NOMO-1 treated with DMSO at 0.1 percent for 48 hours (cell line): ENCODE data around the gene FYCO1.

ENCODE experiments used
- DNase-seq: peaks from one replicate; lab custom pipeline; 2025; ENCODE audit not compliant: unreplicated experiment; lab: John Stamatoyannopoulos, UW

The FYCO1 gene

GRCh38 chr3:45984331-45985312 is 11.0 kb downstream of the FYCO1 start:
- no peak for DNase-seq

- no peak for DNase-seq
Observed at GRCh38 chr3:45983770-45984169, 11.9 kb downstream of the FYCO1 start.

GRCh38 chr3:45981346-45982074 is 14.1 kb downstream of the FYCO1 start:
- DNase-seq, result no peak

DNA sequence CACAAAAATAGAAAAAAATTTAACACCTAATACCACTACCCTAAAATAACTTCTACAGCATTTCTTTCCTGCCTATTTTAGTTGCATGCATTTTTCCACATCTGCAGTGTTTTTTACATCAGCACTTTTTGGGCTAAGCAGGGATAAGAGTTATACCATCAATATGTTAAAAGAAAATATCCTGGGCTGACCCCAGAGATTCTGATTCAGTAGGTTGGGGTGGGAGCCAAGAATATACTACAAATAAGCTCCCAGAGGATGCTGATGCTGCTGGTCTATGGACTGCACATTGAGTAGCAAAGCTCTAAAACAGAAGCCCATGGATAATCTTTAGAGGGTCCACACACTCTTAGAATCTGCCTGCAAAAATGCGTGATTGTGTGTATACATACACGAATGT is 14.8 kb downstream of the FYCO1 start:
- DNase-seq, result no peak

GRCh38 chr3:45980229-45980813 is 15.3 kb downstream of the FYCO1 start:
- no peak for DNase-seq

DNA sequence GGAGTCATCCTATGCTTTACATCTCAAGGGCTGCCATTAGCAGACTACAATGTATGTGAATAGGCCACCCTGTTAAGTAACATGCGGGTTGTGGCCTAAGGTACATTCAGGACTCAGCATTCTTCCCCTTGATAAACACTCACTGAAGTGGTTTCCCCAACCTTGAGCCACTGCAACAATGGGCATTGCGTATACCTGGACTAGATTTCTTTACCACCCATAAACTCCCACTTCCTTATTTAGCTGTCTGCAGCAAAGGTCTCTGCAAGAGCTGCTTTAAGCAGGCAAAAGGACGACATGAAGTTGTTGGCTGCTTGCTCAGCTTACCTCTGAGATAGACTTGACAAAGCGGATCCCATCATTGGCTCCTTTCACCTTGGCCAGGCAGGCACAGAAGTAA is 16.2 kb downstream of the FYCO1 start:
- peak; percentile 86 for DNase-seq

DNA sequence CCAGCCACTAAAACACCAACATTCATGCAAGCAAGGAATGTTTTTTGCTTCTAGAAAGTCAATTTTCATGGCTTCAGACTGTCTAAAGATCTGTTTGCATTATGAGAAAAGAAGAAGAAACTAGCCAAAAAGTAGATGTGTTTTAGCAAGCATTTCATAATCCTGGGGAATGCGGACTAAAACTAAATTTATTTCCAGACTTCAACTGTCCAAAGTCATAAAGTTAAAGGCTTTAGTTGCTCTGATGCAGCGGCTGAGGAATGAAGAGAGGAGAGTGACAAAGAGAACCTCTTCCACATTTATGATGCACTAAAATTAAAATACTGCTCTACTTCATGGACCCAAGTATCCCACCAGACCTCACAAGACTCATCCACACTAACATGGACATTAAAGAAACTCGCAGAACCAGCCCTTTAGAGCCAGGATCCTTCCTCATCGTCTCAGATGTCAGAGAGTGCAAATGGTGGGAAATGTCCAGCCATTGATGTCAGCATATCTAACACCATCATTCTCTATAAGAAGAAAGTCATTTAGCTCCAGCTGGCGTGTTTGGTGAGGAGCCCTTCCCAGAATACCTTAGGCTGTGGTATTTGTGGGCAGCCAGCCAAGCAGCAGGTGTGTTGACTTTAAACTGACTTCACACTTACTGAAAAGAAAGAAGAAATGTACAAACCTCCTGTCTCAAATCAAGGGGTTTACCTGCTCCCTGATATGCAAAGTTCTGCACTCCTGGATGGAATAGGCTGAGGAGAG is 17.4 kb downstream of the FYCO1 start:
- DNase-seq, result no peak

GRCh38 chr3:45976191-45977091 is 19.2 kb downstream of the FYCO1 start:
- DNase-seq, result no peak

DNA sequence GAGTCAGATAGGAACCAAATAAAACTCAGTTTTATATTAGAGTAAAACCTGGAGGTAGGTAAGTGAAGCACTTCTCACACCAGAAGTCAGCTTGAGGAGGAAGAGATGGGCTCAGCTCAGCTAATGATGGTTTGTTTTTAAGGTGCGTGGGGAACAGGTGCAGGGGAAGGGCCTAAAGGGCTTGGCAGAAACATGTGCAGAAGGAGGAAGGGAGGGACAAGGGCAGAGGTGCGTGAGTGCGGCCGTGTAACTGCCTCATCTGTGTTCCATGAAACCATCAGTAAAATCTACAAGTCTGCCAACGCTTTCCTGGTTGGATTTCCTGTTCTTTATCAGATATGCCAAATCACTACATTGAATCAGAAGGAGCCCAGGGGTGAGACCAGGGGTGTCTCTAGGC is 19.9 kb downstream of the FYCO1 start:
- DNase-seq, result no peak

DNA sequence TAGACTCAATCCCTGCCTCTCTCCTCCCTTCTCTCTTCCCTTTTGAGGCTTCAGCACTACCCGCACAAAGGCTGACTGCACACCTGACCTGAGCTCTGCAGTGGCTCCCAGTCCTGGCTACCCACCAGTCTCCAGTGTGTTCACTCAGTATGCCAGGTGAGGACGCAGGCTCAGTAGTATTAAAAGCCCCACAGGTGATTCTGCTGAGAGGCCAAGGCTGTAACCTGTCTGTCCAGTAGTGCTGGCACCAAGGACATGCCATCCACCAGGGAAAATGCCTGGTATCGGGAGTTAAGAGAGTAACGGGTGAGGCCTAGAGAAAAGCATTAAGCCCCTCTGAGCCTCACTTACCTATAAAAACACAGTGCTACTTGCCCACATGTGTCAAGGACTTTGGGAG is 20.9 kb downstream of the FYCO1 start:
- DNase-seq, result no peak

DNA sequence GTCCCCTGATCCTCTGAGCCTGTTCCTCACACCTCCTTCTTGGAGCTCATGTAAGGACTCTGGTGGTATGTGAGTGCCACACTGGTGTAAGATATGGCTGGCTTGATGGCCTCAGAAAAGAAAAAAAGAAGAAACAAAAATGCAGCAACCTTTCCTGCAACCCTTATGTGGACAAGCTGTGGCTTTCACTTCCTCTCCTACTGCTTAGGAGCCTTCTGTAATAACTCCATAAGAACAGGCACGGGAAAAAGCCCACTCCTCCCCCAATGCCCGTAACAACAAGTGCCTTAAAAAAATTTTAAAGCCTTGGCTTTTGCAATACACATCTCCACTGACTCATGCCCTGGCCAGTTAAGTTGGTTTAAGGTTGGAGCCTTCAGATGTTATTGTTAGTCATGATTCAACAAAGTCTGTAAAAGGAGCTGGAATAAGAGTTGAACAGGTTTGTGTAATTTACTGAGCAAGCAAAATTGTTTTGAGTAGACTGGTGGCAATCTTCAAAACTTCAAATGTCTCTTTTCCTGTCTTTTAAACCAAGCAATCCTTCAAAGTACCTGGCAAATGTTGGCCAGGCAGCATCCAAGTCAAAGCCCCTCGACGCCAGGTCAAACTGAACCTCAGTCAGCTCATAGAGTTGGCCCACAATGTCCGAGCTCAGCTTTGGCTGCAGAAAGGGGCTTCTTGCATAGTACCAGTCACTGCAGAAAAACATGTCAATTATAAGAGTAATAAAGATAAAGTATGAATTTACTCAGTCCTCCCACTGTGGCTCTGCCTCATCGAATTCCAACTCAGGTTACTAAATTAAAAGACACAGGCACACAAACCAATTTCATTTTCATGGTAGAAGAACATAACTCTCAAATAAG is 22.9 kb downstream of the FYCO1 start:
- peak; percentile 99 for DNase-seq

GRCh38 chr3:45969953-45970352 is 25.7 kb downstream of the FYCO1 start:
- DNase-seq, result no peak

- DNase-seq, result no peak
Observed at GRCh38 chr3:45969116-45969515, 26.5 kb downstream of the FYCO1 start.

DNA sequence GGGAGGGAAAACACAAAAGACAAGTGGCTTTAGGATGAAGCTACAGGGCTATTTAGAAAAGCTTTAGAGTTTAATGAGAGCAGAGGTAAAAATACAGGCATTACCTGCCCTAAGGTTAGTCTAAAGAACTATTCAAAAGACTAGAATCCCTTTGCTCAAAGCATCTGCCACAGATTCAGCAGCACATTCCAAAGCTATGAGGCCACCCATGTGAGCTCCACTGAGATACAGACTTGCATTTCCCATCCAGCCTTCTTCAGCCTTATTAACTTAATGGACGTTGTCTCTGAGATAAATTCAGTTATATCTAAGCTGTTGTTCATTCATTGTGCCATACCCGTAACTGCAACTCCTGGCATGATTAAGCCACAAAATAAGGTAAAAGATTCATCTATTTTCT is 26.9 kb downstream of the FYCO1 start:
- DNase-seq, result no peak

GRCh38 chr3:45968149-45968548 is 27.5 kb downstream of the FYCO1 start:
- DNase-seq, result no peak

DNA sequence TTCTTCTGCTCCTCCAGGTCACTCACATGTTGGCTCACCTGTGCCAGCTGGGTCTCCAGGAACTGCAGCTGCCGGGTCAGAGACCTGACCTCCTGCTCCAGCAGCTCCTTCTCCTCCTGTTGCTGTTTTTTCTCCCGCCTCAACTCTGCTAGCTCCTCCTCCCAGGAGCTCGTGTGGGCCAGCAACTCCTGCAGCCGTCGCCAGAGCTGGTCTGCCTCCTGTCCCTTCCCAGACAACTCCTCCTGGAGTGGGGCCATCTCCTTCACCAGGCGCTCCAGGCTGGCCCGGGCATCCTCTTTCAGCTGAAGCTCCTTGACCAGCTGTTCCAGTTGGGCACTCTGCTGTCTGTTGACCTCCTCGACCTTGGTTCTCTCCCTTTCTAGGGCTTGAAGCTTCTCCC is 27.9 kb downstream of the FYCO1 start:
- DNase-seq, result no peak

DNA sequence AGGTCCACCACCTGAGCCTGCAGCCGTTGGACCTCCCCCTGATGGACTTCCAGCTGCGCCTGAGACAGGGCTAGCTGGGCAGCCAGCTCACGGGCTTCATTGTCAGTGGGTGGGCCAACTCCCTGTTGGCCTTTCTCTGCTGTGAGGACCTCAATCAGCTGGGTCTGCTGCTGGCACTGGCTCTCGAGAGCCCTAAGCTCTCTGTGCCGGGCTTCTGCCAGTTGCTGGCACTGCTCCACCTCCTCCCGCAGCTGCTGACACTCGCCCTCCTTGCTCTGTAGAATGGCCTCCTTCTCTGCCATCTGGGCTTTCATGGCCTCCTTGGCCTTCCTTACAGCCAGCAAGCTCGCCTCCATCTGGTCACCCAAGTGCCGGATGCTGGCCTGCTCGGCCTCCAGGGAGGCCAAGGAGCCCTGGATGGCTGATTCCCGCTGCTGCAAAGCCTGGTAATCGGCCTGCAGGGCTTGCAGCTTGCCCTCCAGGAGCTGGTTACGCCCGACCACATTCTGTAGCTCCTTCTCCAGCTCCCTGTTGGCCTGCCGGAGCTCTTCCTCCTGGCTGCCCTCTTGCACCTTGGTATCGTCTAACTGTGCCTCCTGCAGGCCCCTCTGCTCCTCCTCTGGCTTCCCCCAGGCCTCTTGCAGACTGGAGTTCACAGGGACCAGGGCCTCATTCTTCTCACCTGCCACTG is 28.5 kb downstream of the FYCO1 start:
- DNase-seq, result no peak

DNA sequence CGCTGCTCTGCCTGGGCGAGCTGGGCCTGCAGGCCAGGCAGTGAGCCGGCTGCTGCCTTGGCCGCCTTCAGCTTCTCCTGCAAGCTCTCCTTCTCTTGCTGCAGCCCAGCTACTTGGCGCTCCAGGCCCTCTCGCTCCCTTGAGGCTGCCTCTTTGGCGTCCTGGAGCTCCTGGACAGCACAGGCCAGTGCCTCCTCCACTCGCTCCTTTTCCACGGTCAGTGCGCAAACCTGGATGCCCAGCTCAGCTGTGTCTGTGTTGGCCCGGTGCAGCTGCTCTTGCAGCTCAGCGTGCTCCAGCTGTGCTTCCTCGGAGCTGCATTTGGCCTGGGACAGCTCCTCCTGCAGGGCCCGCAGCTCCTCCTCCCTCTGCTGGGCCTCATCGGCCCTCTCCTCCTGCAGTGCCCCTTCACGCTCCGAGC is 29.2 kb downstream of the FYCO1 start:
- DNase-seq, result no peak

DNA sequence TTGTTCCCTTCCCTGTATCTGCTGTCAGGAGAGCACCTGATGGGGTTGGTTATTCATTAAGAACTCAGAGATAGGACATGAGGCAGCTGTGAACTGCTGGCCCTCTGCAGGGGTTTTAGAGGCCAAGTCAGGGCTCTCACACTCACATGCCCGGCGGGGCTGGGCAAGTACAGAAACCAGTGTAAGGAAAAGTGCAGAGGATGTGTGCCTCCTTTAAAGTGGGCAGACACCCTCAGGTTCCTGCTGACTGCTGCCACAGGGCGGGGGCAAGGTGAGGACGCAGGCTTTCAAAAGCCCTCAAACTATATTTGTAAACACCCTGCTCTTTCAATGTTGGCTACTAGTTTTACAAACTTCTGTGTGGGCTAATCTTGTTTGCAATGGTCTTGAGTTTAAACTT is 30.0 kb downstream of the FYCO1 start:
- DNase-seq, result no peak
